ENCODE results near the gene DGKD.

Gene DGKD

GRCh38 chr2:233448220-233448559, 93.9 kb downstream of the DGKD start:
- peak; percentile 50 for TF ChIP-seq CTCF (IDR thresholded peaks at IDR 0.05; ENCODE audit: low read depth, low read length)
- Histone ChIP-seq H3K36me3 (peaks cover 33% of the 10 kb centered on the region), H3K9me3 (no peaks in the 10 kb centered on the region), H3K4me3 (ENCODE audit: low read depth, low read length) (no peak overlapping the region), H3K27me3 (no peaks in the 10 kb centered on the region), H3K4me1 (peaks cover 3% of the 10 kb centered on the region; the same call in 1 of the 2 replicates)
- DNase-seq = no peak

- H3K27me3 ChIP-seq = no peaks in the 10 kb centered on the region
These were observed 94.3 kb downstream of the DGKD start for GRCh38 chr2:233448575-233448974.

GRCh38 chr2:233449081-233449901, 95.0 kb downstream of the DGKD start:
- peak; percentile 85 for TF ChIP-seq CTCF (IDR thresholded peaks at IDR 0.05; ENCODE audit: low read depth, low read length)
- H3K27me3 ChIP-seq = no peaks in the 10 kb centered on the region
- peaks cover 3% of the 10 kb centered on the region; the same call in 1 of the 2 replicates for H3K4me1 ChIP-seq
- no peaks in the 10 kb centered on the region for H3K9me3 ChIP-seq
- no peak overlapping the region for H3K4me3 ChIP-seq (ENCODE audit: low read depth, low read length)
- peak; percentile 77 for DNase-seq
- H3K36me3 ChIP-seq = peaks cover 33% of the 10 kb centered on the region

More at GRCh38 chr2:233448575-233448974, 94.3 kb downstream of the DGKD start:
- TF ChIP-seq CTCF (IDR thresholded peaks at IDR 0.05; ENCODE audit: low read depth, low read length) = no peak
- DNase-seq = no peak
- Histone ChIP-seq H3K9me3 (no peaks in the 10 kb centered on the region), H3K4me1 (peaks cover 3% of the 10 kb centered on the region; the same call in 1 of the 2 replicates), H3K36me3 (peaks cover 33% of the 10 kb centered on the region), H3K4me3 (ENCODE audit: low read depth, low read length) (no peak overlapping the region)

- no peak for TF ChIP-seq CTCF (IDR thresholded peaks at IDR 0.05; ENCODE audit: low read depth, low read length)
- H3K9me3 ChIP-seq = no peaks in the 10 kb centered on the region
- peaks cover 3% of the 10 kb centered on the region; the same call in 1 of the 2 replicates for H3K4me1 ChIP-seq
- H3K27me3 ChIP-seq = no peaks in the 10 kb centered on the region
- no peak for DNase-seq
- peaks cover 37% of the 10 kb centered on the region for H3K36me3 ChIP-seq
- H3K4me3 ChIP-seq (ENCODE audit: low read depth, low read length) = no peak overlapping the region
These were observed 95.9 kb downstream of the DGKD start for GRCh38 chr2:233449921-233450863.

- H3K4me3 ChIP-seq (ENCODE audit: low read depth, low read length) = no peak overlapping the region
- H3K9me3 ChIP-seq = no peaks in the 10 kb centered on the region
- no peaks in the 10 kb centered on the region for H3K27me3 ChIP-seq
- peaks cover 41% of the 10 kb centered on the region for H3K36me3 ChIP-seq
- no peak for DNase-seq
- H3K4me1 ChIP-seq = peaks cover 3% of the 10 kb centered on the region; the same call in 1 of the 2 replicates
- no peak for TF ChIP-seq CTCF (IDR thresholded peaks at IDR 0.05; ENCODE audit: low read depth, low read length)
These were observed 96.7 kb downstream of the DGKD start for GRCh38 chr2:233450864-233451575.
